ENCODE measurements around the gene ZNF326. TPM values are rescaled to one million over a fixed set of nuclear protein-coding genes. Genes with fewer than 3 reads are reported as not detected.

ZNF326 gene
- total and polyA plus RNA-seq, 10 of the 15 experiments (the other 5 are each of a cell fraction or from before 2014, with no cell fraction given), result 7.1 to 29.4 (median 21.9) TPM

- Histone ChIP-seq H3K4me2 (ENCODE audit: control insufficient read depth, insufficient read depth) (no peak overlapping the region), H3K4me3 (no peak overlapping the region), H3K27me3 (replicated peaks in 1 of 2; ENCODE audit: control insufficient read depth in 2 of 2, insufficient read depth in 2 of 2, low read length in 1 of 2) (no peaks in the 10 kb centered on the region), H3K27ac (ENCODE audit: control insufficient read depth, insufficient read depth) (no peak overlapping the region), H3K36me3 (ENCODE audit: control insufficient read depth in 2 of 2, insufficient read depth in 2 of 2, low read length in 1 of 2) (no peaks in the 10 kb centered on the region), H4K20me1 (ENCODE audit: control insufficient read depth, insufficient read depth) (no peaks in the 10 kb centered on the region), H3K9me3 (replicated peaks; ENCODE audit: control insufficient read depth, insufficient read depth, low read length) (no peaks in the 10 kb centered on the region), H2AFZ (ENCODE audit: control insufficient read depth, low read depth, low read length) (no peak overlapping the region), H3K4me1 (ENCODE audit: control insufficient read depth, insufficient read depth, low read length) (peaks cover 34% of the 10 kb centered on the region), H3K9ac (ENCODE audit: control insufficient read depth, insufficient read depth, low read length) (no peak overlapping the region), H3K79me2 (ENCODE audit: control insufficient read depth, insufficient read depth, low read length) (no peaks in the 10 kb centered on the region)
- TF ChIP-seq NFYA (IDR thresholded peaks at IDR 0.05; ENCODE audit: borderline replicate concordance, low read depth, low read length) (no peak), ZNF24 (IDR thresholded peaks at IDR 0.05) (no peak), MLLT1 (IDR thresholded peaks at IDR 0.05) (no peak), IRF4 (IDR thresholded peaks at IDR 0.05; ENCODE audit: low read depth, low read length) (no peak)
- DNase-seq (ENCODE audit: low read depth, low spot score), result no peak
- no peak for ATAC-seq
- 82% methylated on average over 5 of the region's 6 CpGs for WGBS (ENCODE audit: insufficient coverage, insufficient replicate concordance, low lambda C conversion rate, missing lambda C conversion rate)
- in situ Hi-C loops (cut with MboI) (no loop called here), intact Hi-C loops (cut with micrococcal nuclease; ENCODE audit: unreplicated experiment) (no loop called here)
- POLR2A ChIA-PET, result interaction anchor here (0.6 kb wide), 1 partner anchor 105 kb away, joined by 3 read pairs; no protein-coding TSS in a partner anchor
- SMC1A ChIA-PET (ENCODE audit: uncharacterized antibody, unreplicated experiment), result interaction anchor here (0.8 to 1.7 kb wide), 2 partner anchors 40 to 144 kb away, joined by 3 read pairs; no protein-coding TSS in a partner anchor
- no TSS peak for BruUV-seq (replicated peaks)
- CTCF ChIA-PET, result interaction anchor here (1.1 to 1.2 kb wide), 2 partner anchors 20 to 145 kb away, joined by 3 read pairs; no protein-coding TSS in a partner anchor
- FAIRE-seq, result no peak
- RAD21 ChIA-PET (ENCODE audit: unreplicated experiment), result interaction anchor here (0.6 kb wide), 1 partner anchor 49 kb away, joined by 3 read pairs; no protein-coding TSS in a partner anchor
Observed at GRCh38 chr1:89948722-89949345, 46.1 kb upstream of the ZNF326 start.
